Sigmoid colon (tissue), 4 donors: ENCODE data around the gene NCR3LG1.

Experiments used
- POLR2A ChIP-seq, 2 donors: fragments of 450-650 bp; IDR thresholded peaks; one replicate each; pipeline ENCODE4 v1.6.1; 2016; ENCODE audit warnings: antibody characterized with exemption in 2 of 2, mild to moderate bottlenecking in 2 of 2, moderate library complexity in 2 of 2
- POLR2AphosphoS5 ChIP-seq, 4 donors: sonication (generic); formaldehyde crosslinking; IDR thresholded peaks; one replicate each; pipeline ENCODE4 v1.6.1; 2017; ENCODE audit warnings: antibody characterized with exemption in 4 of 4
- TF ChIP-seq, protein P1 (sequence below), 4 experiments: fragments of 450-650 bp in 3 of 4; fragments of 200-600 bp in 1 of 4; IDR thresholded peaks; one replicate each; pipeline ENCODE4 v1.5.1; 2016 to 2019; ENCODE audit warnings: antibody characterized with exemption in 4 of 4, mild to moderate bottlenecking in 3 of 4, moderate library complexity in 2 of 4

DNA sequence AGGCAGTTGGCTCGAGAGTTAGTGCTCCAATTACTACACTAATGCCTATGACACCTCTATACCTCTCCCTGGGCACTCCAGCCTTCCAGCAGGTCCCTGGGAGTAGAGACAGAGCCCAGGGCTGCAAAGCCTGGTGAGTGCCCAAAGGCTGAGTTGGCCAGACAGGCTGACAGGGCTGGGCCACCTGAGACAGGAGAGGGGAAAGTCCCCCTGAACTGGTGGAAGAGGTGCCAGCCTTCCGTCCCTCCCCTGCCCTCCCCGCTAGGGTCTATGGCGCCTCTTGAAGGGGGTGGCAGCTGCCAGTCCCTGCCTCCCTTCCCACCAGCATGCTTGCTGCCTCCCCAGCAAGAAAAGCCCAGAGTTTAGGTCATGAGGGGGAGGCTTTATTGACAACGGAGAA is 33.9 kb downstream of the NCR3LG1 start:
- TF ChIP-seq, protein P1, sequence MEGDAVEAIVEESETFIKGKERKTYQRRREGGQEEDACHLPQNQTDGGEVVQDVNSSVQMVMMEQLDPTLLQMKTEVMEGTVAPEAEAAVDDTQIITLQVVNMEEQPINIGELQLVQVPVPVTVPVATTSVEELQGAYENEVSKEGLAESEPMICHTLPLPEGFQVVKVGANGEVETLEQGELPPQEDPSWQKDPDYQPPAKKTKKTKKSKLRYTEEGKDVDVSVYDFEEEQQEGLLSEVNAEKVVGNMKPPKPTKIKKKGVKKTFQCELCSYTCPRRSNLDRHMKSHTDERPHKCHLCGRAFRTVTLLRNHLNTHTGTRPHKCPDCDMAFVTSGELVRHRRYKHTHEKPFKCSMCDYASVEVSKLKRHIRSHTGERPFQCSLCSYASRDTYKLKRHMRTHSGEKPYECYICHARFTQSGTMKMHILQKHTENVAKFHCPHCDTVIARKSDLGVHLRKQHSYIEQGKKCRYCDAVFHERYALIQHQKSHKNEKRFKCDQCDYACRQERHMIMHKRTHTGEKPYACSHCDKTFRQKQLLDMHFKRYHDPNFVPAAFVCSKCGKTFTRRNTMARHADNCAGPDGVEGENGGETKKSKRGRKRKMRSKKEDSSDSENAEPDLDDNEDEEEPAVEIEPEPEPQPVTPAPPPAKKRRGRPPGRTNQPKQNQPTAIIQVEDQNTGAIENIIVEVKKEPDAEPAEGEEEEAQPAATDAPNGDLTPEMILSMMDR (IDR thresholded peaks at IDR 0.05), result no peak
- no peak for TF ChIP-seq POLR2A (IDR thresholded peaks at IDR 0.05)
- TF ChIP-seq POLR2AphosphoS5 (IDR thresholded peaks at IDR 0.05), result no peak
